ENCODE measurements around the gene TMEM132C.

- TF ChIP-seq THAP9 (CRISPR knock-in tag; IDR thresholded peaks at IDR 0.05; ENCODE audit: borderline replicate concordance): no peak
- no peak for TF ChIP-seq REPIN1 (CRISPR knock-in tag; IDR thresholded peaks at IDR 0.05; ENCODE audit: borderline replicate concordance, low read depth)
- no peak for TF ChIP-seq ZNF350 (CRISPR knock-in tag; IDR thresholded peaks at IDR 0.05; ENCODE audit: borderline replicate concordance, low read depth)
- TF ChIP-seq TBP (CRISPR knock-in tag; IDR thresholded peaks at IDR 0.05): no peak
- no peak for TF ChIP-seq ZNF407 (CRISPR knock-in tag; IDR thresholded peaks at IDR 0.05; ENCODE audit: not compliant biosample characterization)
- no peak for TF ChIP-seq CTCF (CRISPR knock-in tag; IDR thresholded peaks at IDR 0.05)
- TF ChIP-seq ATF2 (CRISPR knock-in tag; IDR thresholded peaks at IDR 0.05): no peak
- TF ChIP-seq KDM1A (CRISPR knock-in tag; IDR thresholded peaks at IDR 0.05): no peak
Observed at GRCh38 chr12:128513331-128513730, 246.4 kb downstream of the TMEM132C start.
